Right cardiac atrium (tissue), 5 donors: Measurements from ENCODE around the gene PEX10. TPM values are rescaled to one million over a fixed set of nuclear protein-coding genes. Genes with fewer than 3 reads are reported as not detected.

Source experiments
- ATAC-seq, 2 donors: fragments of 200-7000 bp; cut with Tn5 transposase; one replicate each; pipeline versions ENCODE4 v1.8.0 to v1.9.1; 2020; ENCODE audit warnings: moderate library complexity in 2 of 2, mild to moderate bottlenecking in 1 of 2
- DNase-seq, 3 donors: peaks; one replicate each; pipeline ENCODE4 v3.0.0-alpha.2; 2020
- H3K27ac ChIP-seq: one replicate; pipeline ENCODE4 v1.5.1; 2013; ENCODE audit warnings: mild to moderate bottlenecking, low read length, control low read depth, moderate library complexity
- H3K27me3 ChIP-seq: one replicate; pipeline ENCODE4 v1.6.1; 2013; ENCODE audit not compliant: control insufficient read depth, insufficient read depth
- H3K4me1 ChIP-seq: one replicate; pipeline ENCODE4 v1.6.1; 2013; ENCODE audit warnings: low read length; ENCODE audit not compliant: control insufficient read depth, insufficient read depth
- H3K4me3 ChIP-seq: one replicate; pipeline ENCODE4 v1.5.1; 2013; ENCODE audit warnings: low read length, control low read depth
- H3K9me3 ChIP-seq: one replicate; pipeline ENCODE4 v1.6.1; 2013; ENCODE audit warnings: low read length; ENCODE audit not compliant: control insufficient read depth
- WGBS: extraction: QIAGEN DNeasy Blood & Tissue Kit; methylation state at CpG from one replicate; pipeline ENCODE4 v1.1.7; 2013; 5-methylcytosine and 5-hydroxymethylcytosine counted together
- intact Hi-C, 4 donors: fragments of 100-400 bp; cut with DNase I; formaldehyde crosslinking; loops; one replicate each; pipeline versions ENCODE4 v1.11.0 to v1.14.0; 2022 to 2023
- polyA plus RNA-seq: library from polyadenylated mRNA; stranded (reverse); fragments of 200-250 nt; gene quantifications from one replicate; pipeline ENCODE4 v1.2.3, GENCODE V29; 2013
- total RNA-seq, 4 donors: library from RNA; stranded (reverse); fragmentation: NEBNext Ultra II Directional; extraction: Animal tissue kit (Norgen Biotek cat#: 25700); gene quantifications; one replicate each; pipeline ENCODE4 v1.2.1, GENCODE V29; 2021
- donor health status: healthy with polysubstance abuse.
- donor health status: DM: no; HTN: yes; CAD: no.
- donor health status: DM: no; HTN: no; CAD: no.
- donor health status: DM: no; HTN: yes; CAD: no; lungs with severe emphysema.
- donor health status: DM: yes; HTN: yes; CAD: no.

Gene PEX10
- total and polyA plus RNA-seq, 5 donors, result 11.4 to 16.0 (median 14.1) TPM

DNA sequence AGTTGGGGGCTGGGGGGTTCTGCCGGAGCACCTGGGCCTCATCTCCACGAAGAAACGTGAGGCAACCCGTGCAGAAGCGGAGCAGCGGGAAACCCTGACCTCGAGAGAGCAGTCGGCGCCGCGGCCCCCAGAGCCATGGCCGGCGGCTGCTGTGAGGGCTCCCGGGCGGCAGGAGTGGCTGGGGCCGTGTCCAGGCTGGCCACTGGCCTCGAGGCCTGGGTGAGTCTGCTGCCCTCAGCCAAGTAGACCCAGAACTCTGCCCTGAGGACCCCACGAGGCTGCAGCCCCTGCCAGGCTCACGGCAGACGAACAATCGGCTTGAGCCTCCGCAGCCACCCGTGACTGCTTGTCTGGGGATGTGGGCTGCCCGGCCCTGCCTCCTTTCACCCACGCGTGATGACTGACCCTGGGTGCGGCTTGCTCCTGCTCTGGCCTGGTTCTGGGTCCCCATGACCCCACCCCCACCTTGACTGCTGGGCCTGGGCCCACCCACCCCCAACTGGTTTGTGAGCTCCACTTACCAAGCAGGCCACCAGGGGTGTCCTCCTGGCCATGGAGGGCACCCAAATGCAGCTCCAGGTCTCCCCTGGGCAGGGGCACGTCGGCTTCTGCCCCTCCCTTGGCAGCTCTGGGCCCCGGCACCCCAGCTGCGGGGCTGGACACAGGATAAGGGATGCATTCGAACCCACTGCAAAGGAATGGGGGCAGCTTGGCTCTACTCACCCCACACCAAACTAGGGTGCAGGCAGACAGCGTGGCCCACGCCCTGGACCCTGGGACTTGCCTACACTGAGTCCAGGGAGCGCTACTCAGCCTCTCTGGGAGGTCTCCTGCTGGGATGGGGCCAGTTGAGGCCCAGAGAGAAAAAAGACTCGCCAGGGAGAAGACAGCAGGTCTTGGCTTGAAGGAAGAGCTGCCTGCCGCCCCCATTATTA, 55.2 kb downstream of the PEX10 start:
- H3K4me3 ChIP-seq, result no peak overlapping the region
- WGBS, result 92% methylated on average over 37 of the region's 37 CpGs
- no peaks in the 10 kb centered on the region for H3K9me3 ChIP-seq
- no peaks in the 10 kb centered on the region for H3K4me1 ChIP-seq
- DNase-seq, result peak; percentile 10 to 44 (median 39)
- ATAC-seq, result no peak
- no peaks in the 10 kb centered on the region for H3K27me3 ChIP-seq
- intact Hi-C loops, result no loop called here
- no peak overlapping the region for H3K27ac ChIP-seq

DNA sequence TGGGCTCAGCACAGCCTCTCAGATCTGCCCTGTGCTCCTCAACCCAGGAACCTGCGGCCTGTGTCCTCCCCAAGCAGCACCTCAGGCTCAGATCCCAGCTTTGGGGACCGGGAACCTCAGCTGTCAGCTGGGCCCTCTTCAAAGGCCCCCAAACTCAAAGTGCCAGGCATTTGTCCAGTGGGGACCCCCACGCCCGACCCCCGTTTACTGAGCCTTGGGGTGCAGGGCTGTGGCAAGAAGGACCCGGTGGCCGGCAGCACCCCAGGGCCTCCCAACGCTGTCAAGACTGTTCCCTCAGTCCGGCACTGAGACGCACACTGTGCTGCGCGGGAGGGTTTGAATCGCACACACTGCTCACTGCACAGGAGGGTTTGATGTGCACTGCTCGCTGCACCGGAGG, 56.0 kb downstream of the PEX10 start:
- no peaks in the 10 kb centered on the region for H3K4me1 ChIP-seq
- DNase-seq (peak; percentile 8 to 48 (median 34)), ATAC-seq (no peak)
- no peak overlapping the region for H3K27ac ChIP-seq
- WGBS, result 93% methylated on average over 15 of the region's 15 CpGs
- no peaks in the 10 kb centered on the region for H3K27me3 ChIP-seq
- H3K4me3 ChIP-seq, result no peak overlapping the region
- intact Hi-C loops, result no loop called here
- H3K9me3 ChIP-seq, result no peaks in the 10 kb centered on the region

GRCh38 chr1:2355373-2356261, 56.7 kb downstream of the PEX10 start:
- DNase-seq, result peak; percentile 6 to 54 (median 51)

GRCh38 chr1:2354511-2355372, 57.6 kb downstream of the PEX10 start:
- Histone ChIP-seq H3K4me1 (no peaks in the 10 kb centered on the region), H3K27me3 (no peaks in the 10 kb centered on the region), H3K9me3 (no peaks in the 10 kb centered on the region), H3K4me3 (no peak overlapping the region), H3K27ac (no peak overlapping the region)
- DNase-seq, result peak; percentile 3 to 47 (median 27)
- intact Hi-C loops, result no loop called here
- no peak for ATAC-seq
- 73% methylated on average over 38 of the region's 38 CpGs for WGBS

More at GRCh38 chr1:2355373-2356261, 56.7 kb downstream of the PEX10 start:
- H3K4me1 ChIP-seq, result no peaks in the 10 kb centered on the region
- no peaks in the 10 kb centered on the region for H3K9me3 ChIP-seq
- no peak overlapping the region for H3K27ac ChIP-seq
- no peak overlapping the region for H3K4me3 ChIP-seq
- WGBS, result 90% methylated on average over 28 of the region's 28 CpGs
- H3K27me3 ChIP-seq, result no peaks in the 10 kb centered on the region
- intact Hi-C loops, result no loop called here
- no peak for ATAC-seq

Other genes with a start within 250 kb of the PEX10 start
- gene FAAP20, start 217.8 kb downstream of the PEX10 start, total RNA-seq, result 10 to 100 TPM; 35.5 to 49.3 (median 37.2) TPM
- gene FAAP20, start 217.8 kb downstream of the PEX10 start, polyA plus RNA-seq, result 56.3 TPM
- gene SKI, start 184.2 kb downstream of the PEX10 start, total RNA-seq, result 10 to 100 TPM; 56.7 to 83.1 (median 68.9) TPM
- gene SKI, start 184.2 kb downstream of the PEX10 start, polyA plus RNA-seq, result 35.6 TPM
- gene MORN1, start 21.0 kb downstream of the PEX10 start, total RNA-seq, result 1 to 10 TPM; 3.2 to 5.1 (median 4.2) TPM
- gene MORN1, start 21.0 kb downstream of the PEX10 start, polyA plus RNA-seq, result 4.1 TPM
- gene RER1, start 20.7 kb downstream of the PEX10 start, total RNA-seq, result 10 to 100 TPM; 83.6 to 93.9 (median 89.6) TPM
- 50.3 TPM for gene RER1, start 20.7 kb downstream of the PEX10 start, polyA plus RNA-seq
- under 1 TPM in 3 of 4 donors, not detected in 1; 0.08 to 0.64 (median 0.09) TPM for gene PLCH2, start 63.7 kb upstream of the PEX10 start, total RNA-seq
- 0.16 TPM for gene PLCH2, start 63.7 kb upstream of the PEX10 start, polyA plus RNA-seq
- gene PANK4, start 114.0 kb upstream of the PEX10 start, total RNA-seq, result 10 to 100 TPM; 35.2 to 51.3 (median 45.1) TPM
- 38.7 TPM for gene PANK4, start 114.0 kb upstream of the PEX10 start, polyA plus RNA-seq
- 1 to 10 TPM in 2 of 4 donors, under 1 TPM in 2; 0.61 to 1.8 (median 1.2) TPM for gene HES5, start 117.7 kb upstream of the PEX10 start, total RNA-seq
- 0.52 TPM for gene HES5, start 117.7 kb upstream of the PEX10 start, polyA plus RNA-seq
- 10 to 100 TPM; 17.6 to 25.5 (median 21.8) TPM for gene TNFRSF14, start 143.8 kb upstream of the PEX10 start, total RNA-seq
- gene TNFRSF14, start 143.8 kb upstream of the PEX10 start, polyA plus RNA-seq, result 27.6 TPM
- gene PRXL2B, start 174.2 kb upstream of the PEX10 start, total RNA-seq, result 10 to 100 TPM in 2 of 4 donors, 1 to 10 TPM in 2; 8.0 to 11.8 (median 10.4) TPM
- gene PRXL2B, start 174.2 kb upstream of the PEX10 start, polyA plus RNA-seq, result 9.3 TPM
- gene MMEL1, start 220.5 kb upstream of the PEX10 start, total RNA-seq, result 1 to 10 TPM in 1 of 4 donors, under 1 TPM in 3; 0.32 to 1.5 (median 0.83) TPM
- gene MMEL1, start 220.5 kb upstream of the PEX10 start, polyA plus RNA-seq, result 1.7 TPM